Measurements from ENCODE around the gene KIR2DL1. TPM values are rescaled to one million over a fixed set of nuclear protein-coding genes. Genes with fewer than 3 reads are reported as not detected.
"Not testable (repeated sequence)": the region's sequence is repeated elsewhere in the genome, so short reads cannot be mapped to it uniquely, and the experiment has no call there.

The KIR2DL1 gene
- polyA plus RNA-seq, 1 donor, result 0.27 TPM

DNA sequence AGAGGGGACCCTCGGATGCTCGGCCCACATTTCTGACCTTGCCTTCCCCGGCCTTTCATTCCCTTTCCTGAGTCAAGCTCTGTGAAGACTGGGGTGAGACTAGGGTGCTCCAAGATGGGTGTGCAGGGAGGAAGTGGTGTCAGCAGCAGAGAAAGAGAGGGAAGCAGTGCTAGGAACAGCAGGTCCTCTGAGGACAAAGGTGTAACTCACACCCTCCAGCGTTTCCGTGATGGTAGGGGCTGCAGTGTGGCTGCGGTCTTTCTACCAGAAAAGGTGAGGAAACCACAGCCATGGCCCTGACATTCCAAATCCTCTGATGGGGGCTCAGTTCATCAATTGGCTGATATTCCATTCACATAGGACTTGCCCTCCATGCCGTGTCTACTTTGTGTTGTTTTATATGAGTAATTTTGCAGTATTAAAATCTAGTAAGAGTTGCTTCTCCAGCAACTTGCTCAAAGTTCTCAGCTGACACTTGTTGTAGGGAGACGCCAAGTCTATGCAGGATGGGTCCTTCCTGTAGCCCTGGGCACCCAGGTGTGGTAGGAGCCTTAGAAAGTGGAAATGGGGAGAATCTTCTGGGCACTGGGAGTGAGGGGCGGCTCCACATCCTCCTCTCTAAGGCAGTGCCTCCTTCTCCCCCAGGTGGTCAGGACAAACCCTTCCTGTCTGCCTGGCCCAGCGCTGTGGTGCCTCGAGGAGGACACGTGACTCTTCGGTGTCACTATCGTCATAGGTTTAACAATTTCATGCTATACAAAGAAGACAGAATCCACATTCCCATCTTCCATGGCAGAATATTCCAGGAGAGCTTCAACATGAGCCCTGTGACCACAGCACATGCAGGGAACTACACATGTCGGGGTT is 48.3 kb downstream of the KIR2DL1 start:
- H3K9me3 ChIP-seq (ENCODE audit: control insufficient read depth, low read depth, low read length), result no peaks in the 10 kb centered on the region
- WGBS (ENCODE audit: insufficient coverage, low lambda C conversion rate), result no CpG with 5 or more reads among the region's 15 CpGs
- no peaks in the 10 kb centered on the region for H3K27me3 ChIP-seq (ENCODE audit: control insufficient read depth, insufficient read depth, low read length)
- H3K27ac ChIP-seq (ENCODE audit: low read length), result no peak overlapping the region
- no peak overlapping the region for H3K4me3 ChIP-seq (ENCODE audit: low read length)
- no peaks in the 10 kb centered on the region for H3K4me1 ChIP-seq (ENCODE audit: control insufficient read depth, insufficient read depth, low read length)
- no peaks in the 10 kb centered on the region for H3K36me3 ChIP-seq (ENCODE audit: control insufficient read depth, insufficient read depth, low read length)
- DNase-seq, result no peak

DNA sequence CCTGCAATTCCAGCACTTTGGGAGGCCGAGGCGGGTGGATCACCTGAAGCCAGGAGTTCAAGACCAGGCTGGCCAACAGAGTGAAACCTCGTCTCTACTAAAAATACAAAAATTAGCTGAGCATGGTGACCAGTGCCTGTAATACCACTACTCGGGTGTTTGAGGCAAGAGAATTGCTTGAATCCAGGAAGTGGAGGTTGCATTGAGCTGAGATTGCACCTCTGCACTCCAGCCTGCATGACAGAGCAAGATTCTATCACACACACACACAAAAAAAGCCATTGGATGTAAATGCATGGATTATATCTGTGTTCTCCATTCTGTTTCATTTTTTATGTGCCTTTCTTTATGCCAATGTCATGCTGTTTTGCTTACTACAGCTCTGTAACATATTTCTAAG is 54.8 kb downstream of the KIR2DL1 start:
- not testable (repeated sequence) for DNase-seq; H3K27ac ChIP-seq (ENCODE audit: low read length); H3K36me3 ChIP-seq (ENCODE audit: control insufficient read depth, insufficient read depth, low read length); H3K4me1 ChIP-seq (ENCODE audit: control insufficient read depth, insufficient read depth, low read length); H3K9me3 ChIP-seq (ENCODE audit: control insufficient read depth, low read depth, low read length); H3K27me3 ChIP-seq (ENCODE audit: control insufficient read depth, insufficient read depth, low read length); H3K4me3 ChIP-seq (ENCODE audit: low read length)
- WGBS (ENCODE audit: insufficient coverage, low lambda C conversion rate), result no CpG with 5 or more reads among the region's 4 CpGs

DNA sequence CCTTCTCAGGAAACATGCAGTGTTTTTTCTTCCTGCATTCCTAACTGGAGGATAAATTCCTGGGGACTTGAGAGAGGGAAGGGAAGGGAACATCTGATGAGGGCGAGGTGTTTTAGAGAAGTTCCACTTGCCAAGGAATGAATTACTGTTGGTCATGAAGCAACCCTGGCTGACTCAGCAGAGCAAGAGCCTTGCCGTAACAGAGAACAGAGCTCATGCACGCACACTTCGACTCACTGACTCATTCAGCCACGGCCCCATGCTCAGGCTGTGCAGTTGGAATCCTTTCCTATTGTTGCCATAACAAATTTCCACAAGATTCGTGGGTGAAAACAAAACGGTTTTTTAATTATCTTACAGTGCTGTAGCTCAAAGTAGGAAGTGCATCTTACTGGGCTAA is 55.7 kb downstream of the KIR2DL1 start:
- H3K36me3 ChIP-seq (ENCODE audit: control insufficient read depth, insufficient read depth, low read length), result not testable (repeated sequence)

DNA sequence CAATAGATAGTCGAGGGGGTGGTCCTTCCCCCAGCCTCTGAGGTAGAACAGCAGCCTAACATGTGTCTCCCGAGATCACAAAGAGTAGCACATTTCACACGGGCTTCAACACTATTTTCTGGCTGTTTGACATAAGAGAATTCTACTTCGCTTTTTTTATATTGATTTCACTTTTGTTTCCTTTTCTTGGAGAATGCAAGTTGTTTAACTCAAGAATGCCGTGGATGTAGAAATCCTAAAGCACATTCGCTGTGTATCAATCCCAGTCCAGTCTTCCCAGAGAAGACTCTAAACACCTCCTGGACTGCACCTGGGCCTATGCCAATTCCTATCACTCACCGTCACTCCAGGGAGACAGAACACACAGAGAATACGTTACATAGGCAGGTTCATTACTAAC is 58.5 kb downstream of the KIR2DL1 start:
- not testable (repeated sequence) for H3K27ac ChIP-seq (ENCODE audit: low read length); H3K36me3 ChIP-seq (ENCODE audit: control insufficient read depth, insufficient read depth, low read length); H3K4me1 ChIP-seq (ENCODE audit: control insufficient read depth, insufficient read depth, low read length); H3K4me3 ChIP-seq (ENCODE audit: low read length); DNase-seq; H3K27me3 ChIP-seq (ENCODE audit: control insufficient read depth, insufficient read depth, low read length); H3K9me3 ChIP-seq (ENCODE audit: control insufficient read depth, low read depth, low read length)
- no CpG with 5 or more reads among the region's 8 CpGs for WGBS (ENCODE audit: insufficient coverage, low lambda C conversion rate)

More for the DNA sequence above, 55.7 kb downstream of the KIR2DL1 start:
- not testable (repeated sequence) for H3K9me3 ChIP-seq (ENCODE audit: control insufficient read depth, low read depth, low read length); H3K27ac ChIP-seq (ENCODE audit: low read length); H3K4me3 ChIP-seq (ENCODE audit: low read length); H3K27me3 ChIP-seq (ENCODE audit: control insufficient read depth, insufficient read depth, low read length); DNase-seq; H3K4me1 ChIP-seq (ENCODE audit: control insufficient read depth, insufficient read depth, low read length)
- WGBS (ENCODE audit: insufficient coverage, low lambda C conversion rate), result no CpG with 5 or more reads among the region's 7 CpGs

DNA sequence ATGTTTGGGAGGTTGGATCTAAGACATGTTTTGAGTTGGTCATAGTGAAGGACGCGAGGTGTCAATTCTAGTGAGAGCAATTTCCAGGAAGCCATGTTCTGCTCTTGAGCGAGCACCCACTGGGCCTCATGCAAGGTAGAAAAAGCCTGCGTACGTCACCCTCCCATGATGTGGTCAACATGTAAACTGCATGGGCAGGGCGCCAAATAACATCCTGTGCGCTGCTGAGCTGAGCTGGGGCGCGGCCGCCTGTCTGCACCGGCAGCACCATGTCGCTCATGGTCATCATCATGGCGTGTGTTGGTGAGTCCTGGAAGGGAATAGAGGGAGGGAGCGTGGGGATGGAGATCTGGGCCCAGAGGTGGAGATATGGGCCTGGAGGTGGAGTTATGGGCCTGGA is 62.9 kb downstream of the KIR2DL1 start, which contains the start of gene KIR2DS4:
TSS of gene KIR2DS4 (plus strand) at position 181 of the 400 bp plus-strand sequence.
- H3K9me3 ChIP-seq (ENCODE audit: control insufficient read depth, low read depth, low read length); H3K27ac ChIP-seq (ENCODE audit: low read length); H3K4me3 ChIP-seq (ENCODE audit: low read length); H3K36me3 ChIP-seq (ENCODE audit: control insufficient read depth, insufficient read depth, low read length); DNase-seq; H3K27me3 ChIP-seq (ENCODE audit: control insufficient read depth, insufficient read depth, low read length); H3K4me1 ChIP-seq (ENCODE audit: control insufficient read depth, insufficient read depth, low read length): not testable (repeated sequence)
- WGBS (ENCODE audit: insufficient coverage, low lambda C conversion rate), result no CpG with 5 or more reads among the region's 14 CpGs

Other genes with a start within 250 kb of the KIR2DL1 start
- 0.24 TPM for gene LILRA2, start 196.0 kb upstream of the KIR2DL1 start, polyA plus RNA-seq
- gene LILRA1, start 176.2 kb upstream of the KIR2DL1 start, polyA plus RNA-seq, result 0.43 TPM
- 3.2 TPM for gene LILRB1, start 139.3 kb upstream of the KIR2DL1 start, polyA plus RNA-seq
- 2.2 TPM for gene LILRB4, start 106.8 kb upstream of the KIR2DL1 start, polyA plus RNA-seq
- not detected for gene KIR3DL3, start 45.4 kb upstream of the KIR2DL1 start, polyA plus RNA-seq
- gene KIR2DL3, start 31.3 kb upstream of the KIR2DL1 start, polyA plus RNA-seq, result 0.27 TPM
- 0.94 TPM for gene KIR2DL4, start 33.8 kb downstream of the KIR2DL1 start, polyA plus RNA-seq
- gene KIR3DL1, start 46.7 kb downstream of the KIR2DL1 start, polyA plus RNA-seq, result 0.15 TPM
- gene KIR2DS4, start 62.9 kb downstream of the KIR2DL1 start, polyA plus RNA-seq, result 0.30 TPM
- gene KIR3DL2, start 80.7 kb downstream of the KIR2DL1 start, polyA plus RNA-seq, result not detected
- not detected for gene FCAR, start 104.4 kb downstream of the KIR2DL1 start, polyA plus RNA-seq
- gene NCR1, start 136.4 kb downstream of the KIR2DL1 start, polyA plus RNA-seq, result 1.1 TPM
- gene NLRP7, start 177.7 kb downstream of the KIR2DL1 start, polyA plus RNA-seq, result not detected
- 12.6 TPM for gene NLRP2, start 196.6 kb downstream of the KIR2DL1 start, polyA plus RNA-seq